Liver (tissue), 3 donors: ENCODE measurements around the gene KCNG1.

Experiments
- ATF3 ChIP-seq: IDR thresholded peaks from 2 replicates; pipeline ENCODE4 v1.6.1; 2016; ENCODE audit warnings: antibody characterized with exemption
- CTCF ChIP-seq: fragments of 150-350 bp; IDR thresholded peaks from 2 replicates; pipeline ENCODE4 v1.5.1; 2017; ENCODE audit warnings: improper control_type of control experiment, low read depth, low read length; ENCODE audit not compliant: missing input control
- EGR1 ChIP-seq, 2 donors: IDR thresholded peaks; 2 replicates each; pipeline ENCODE4 v1.6.1; 2016 to 2018; ENCODE audit warnings: antibody characterized with exemption in 2 of 2, low read depth in 2 of 2
- JUND ChIP-seq, 2 donors: IDR thresholded peaks; 2 replicates each; pipeline ENCODE4 v1.6.1; 2016; ENCODE audit warnings: antibody characterized with exemption in 2 of 2
- RAD21 ChIP-seq, 2 donors: IDR thresholded peaks; 2 replicates each; pipeline ENCODE4 v1.6.1; 2016; ENCODE audit warnings: antibody characterized with exemption in 2 of 2, mild to moderate bottlenecking in 2 of 2
- RXRA ChIP-seq, 2 donors: IDR thresholded peaks; 2 replicates each; pipeline ENCODE4 v1.6.1; 2017 to 2018; ENCODE audit warnings: antibody characterized with exemption in 2 of 2, mild to moderate bottlenecking in 1 of 2
- SP1 ChIP-seq: IDR thresholded peaks from 2 replicates; pipeline ENCODE4 v1.6.1; 2018; ENCODE audit warnings: antibody characterized with exemption, mild to moderate bottlenecking
- TAF1 ChIP-seq: conservative IDR thresholded peaks from 2 replicates; pipeline ENCODE4 v1.6.1; 2016; ENCODE audit warnings: antibody characterized with exemption, mild to moderate bottlenecking
- YY1 ChIP-seq: IDR thresholded peaks from 2 replicates; pipeline ENCODE4 v1.6.1; 2016; ENCODE audit warnings: antibody characterized with exemption, mild to moderate bottlenecking
- ZBTB33 ChIP-seq: IDR thresholded peaks from 2 replicates; pipeline ENCODE4 v1.6.1; 2016; ENCODE audit warnings: antibody characterized with exemption
- TF ChIP-seq, protein P1 (sequence below): IDR thresholded peaks from 2 replicates; pipeline ENCODE4 v1.6.1; 2016; ENCODE audit warnings: antibody characterized with exemption
- TF ChIP-seq, protein P2 (sequence below): IDR thresholded peaks from 2 replicates; pipeline ENCODE4 v1.6.1; 2016; ENCODE audit warnings: antibody characterized with exemption, mild to moderate bottlenecking
- donor health status: healthy.
- donor health status: healthy.

DNA sequence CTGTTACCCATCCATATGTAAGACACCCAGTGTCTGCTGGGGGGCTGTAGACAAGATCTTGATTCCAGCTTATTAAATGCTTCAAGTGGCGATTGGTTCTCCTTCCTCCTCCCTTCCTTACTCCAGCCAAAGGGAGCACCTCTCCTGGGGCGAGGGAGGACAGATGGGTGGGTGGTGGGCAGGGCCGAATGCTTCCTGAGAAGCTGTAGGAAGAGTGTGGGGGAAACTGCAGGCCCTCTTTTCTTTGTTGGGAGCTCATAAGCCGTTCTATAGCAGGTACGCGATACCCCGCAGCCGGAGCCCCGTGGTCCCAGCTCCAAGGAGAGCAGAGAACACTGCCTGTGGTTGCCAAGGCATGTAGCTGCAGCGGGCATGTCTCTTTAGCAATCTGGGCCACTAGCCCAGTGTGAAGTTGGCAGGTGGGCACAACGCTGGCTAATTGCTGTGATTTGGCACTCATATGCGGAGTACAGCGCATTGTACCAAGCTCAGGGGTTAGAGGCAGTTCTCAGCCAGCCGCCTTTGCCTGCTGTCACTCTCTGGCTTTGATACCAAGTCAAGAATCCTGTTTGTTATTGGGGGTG lies 14.7 kb upstream of the KCNG1 start:
- TF ChIP-seq CTCF (no peak), RAD21 (IDR thresholded peaks at IDR 0.05) (no peak), EGR1 (IDR thresholded peaks at IDR 0.05; ENCODE audit: low read depth in 2 of 2) (no peak), TAF1 (no peak), YY1 (no peak), JUND (IDR thresholded peaks at IDR 0.05) (no peak), ZBTB33 (no peak), ATF3 (no peak), SP1 (no peak), RXRA (IDR thresholded peaks at IDR 0.05) (no peak)
- TF ChIP-seq, protein P1, sequence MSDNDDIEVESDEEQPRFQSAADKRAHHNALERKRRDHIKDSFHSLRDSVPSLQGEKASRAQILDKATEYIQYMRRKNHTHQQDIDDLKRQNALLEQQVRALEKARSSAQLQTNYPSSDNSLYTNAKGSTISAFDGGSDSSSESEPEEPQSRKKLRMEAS = no peak
- TF ChIP-seq, protein P2, sequence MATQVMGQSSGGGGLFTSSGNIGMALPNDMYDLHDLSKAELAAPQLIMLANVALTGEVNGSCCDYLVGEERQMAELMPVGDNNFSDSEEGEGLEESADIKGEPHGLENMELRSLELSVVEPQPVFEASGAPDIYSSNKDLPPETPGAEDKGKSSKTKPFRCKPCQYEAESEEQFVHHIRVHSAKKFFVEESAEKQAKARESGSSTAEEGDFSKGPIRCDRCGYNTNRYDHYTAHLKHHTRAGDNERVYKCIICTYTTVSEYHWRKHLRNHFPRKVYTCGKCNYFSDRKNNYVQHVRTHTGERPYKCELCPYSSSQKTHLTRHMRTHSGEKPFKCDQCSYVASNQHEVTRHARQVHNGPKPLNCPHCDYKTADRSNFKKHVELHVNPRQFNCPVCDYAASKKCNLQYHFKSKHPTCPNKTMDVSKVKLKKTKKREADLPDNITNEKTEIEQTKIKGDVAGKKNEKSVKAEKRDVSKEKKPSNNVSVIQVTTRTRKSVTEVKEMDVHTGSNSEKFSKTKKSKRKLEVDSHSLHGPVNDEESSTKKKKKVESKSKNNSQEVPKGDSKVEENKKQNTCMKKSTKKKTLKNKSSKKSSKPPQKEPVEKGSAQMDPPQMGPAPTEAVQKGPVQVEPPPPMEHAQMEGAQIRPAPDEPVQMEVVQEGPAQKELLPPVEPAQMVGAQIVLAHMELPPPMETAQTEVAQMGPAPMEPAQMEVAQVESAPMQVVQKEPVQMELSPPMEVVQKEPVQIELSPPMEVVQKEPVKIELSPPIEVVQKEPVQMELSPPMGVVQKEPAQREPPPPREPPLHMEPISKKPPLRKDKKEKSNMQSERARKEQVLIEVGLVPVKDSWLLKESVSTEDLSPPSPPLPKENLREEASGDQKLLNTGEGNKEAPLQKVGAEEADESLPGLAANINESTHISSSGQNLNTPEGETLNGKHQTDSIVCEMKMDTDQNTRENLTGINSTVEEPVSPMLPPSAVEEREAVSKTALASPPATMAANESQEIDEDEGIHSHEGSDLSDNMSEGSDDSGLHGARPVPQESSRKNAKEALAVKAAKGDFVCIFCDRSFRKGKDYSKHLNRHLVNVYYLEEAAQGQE = no peak
